Gastroesophageal sphincter (tissue), 4 donors: ENCODE measurements around the gene ERC1. TPM values are rescaled to one million over a fixed set of nuclear protein-coding genes. Genes with fewer than 3 reads are reported as not detected.

ENCODE experiments used
- ATAC-seq: fragments of 150-250 bp; one replicate; pipeline ENCODE4 v1.9.1; 2016; ENCODE audit warnings: mild to moderate bottlenecking, moderate library complexity
- H3K27ac ChIP-seq, 4 donors: fragments of 200-600 bp; sonication (generic) in 3 of 4; 1 replicate in 3 of 4; 2 replicates in 1 of 4; pipeline ENCODE4 v1.5.1; 2016 to 2019
- H3K27me3 ChIP-seq: fragments of 200-600 bp; sonication (generic); one replicate; pipeline ENCODE4 v1.5.1; 2019
- H3K36me3 ChIP-seq, 2 donors: fragments of 200-600 bp; sonication (generic); one replicate each; pipeline ENCODE4 v1.5.1; 2019; ENCODE audit warnings: control low read depth in 1 of 2
- H3K4me1 ChIP-seq, 3 donors: fragments of 200-600 bp; sonication (generic); 1 replicate in 2 of 3; 2 replicates in 1 of 3; pipeline ENCODE4 v1.5.1; 2016 to 2019; ENCODE audit warnings: control low read depth in 2 of 3
- H3K4me3 ChIP-seq, 2 donors: fragments of 200-600 bp; sonication (generic); one replicate each; pipeline ENCODE4 v1.5.1; 2019; ENCODE audit warnings: mild to moderate bottlenecking in 1 of 2, moderate library complexity in 1 of 2
- H3K9me3 ChIP-seq, 3 donors: fragments of 200-600 bp; sonication (generic); one replicate each; pipeline ENCODE4 v1.5.1; 2017 to 2019; ENCODE audit warnings: control low read depth in 2 of 3
- EP300 ChIP-seq: sonication (generic); formaldehyde crosslinking; IDR thresholded peaks from one replicate; pipeline ENCODE4 v1.6.1; 2017; ENCODE audit warnings: antibody characterized with exemption, mild to moderate bottlenecking
- POLR2A ChIP-seq, 2 donors: fragments of 450-650 bp; IDR thresholded peaks; one replicate each; pipeline ENCODE4 v1.6.1; 2017; ENCODE audit warnings: antibody characterized with exemption in 2 of 2, mild to moderate bottlenecking in 2 of 2, moderate library complexity in 1 of 2
- POLR2AphosphoS5 ChIP-seq: sonication (generic); formaldehyde crosslinking; IDR thresholded peaks from one replicate; pipeline ENCODE4 v1.6.1; 2017; ENCODE audit warnings: antibody characterized with exemption
- WGBS, 2 donors: methylation state at CpG; one replicate each; pipeline ENCODE4 v1.1.5; 2018; ENCODE audit warnings: low coverage in 1 of 2; 5-methylcytosine and 5-hydroxymethylcytosine counted together
- total RNA-seq, 4 donors: library from RNA; depleted of rRNA; stranded (reverse); fragments of >200 nt; gene quantifications; one replicate each; pipeline ENCODE4 v1.1.0, GENCODE V29; 2016
- TF ChIP-seq, protein P1 (sequence below), 4 experiments: fragments of 200-600 bp in 2 of 4; fragments of 450-650 bp in 2 of 4; sonication (generic) in 1 of 4; IDR thresholded peaks; one replicate each; pipeline ENCODE4 v1.5.1; 2017 to 2019; ENCODE audit warnings: antibody characterized with exemption in 4 of 4, mild to moderate bottlenecking in 2 of 4, moderate library complexity in 2 of 4

The ERC1 gene
- total RNA-seq, 4 donors from 2014 or later, result 38.3 to 80.2 (median 58.4) TPM

DNA sequence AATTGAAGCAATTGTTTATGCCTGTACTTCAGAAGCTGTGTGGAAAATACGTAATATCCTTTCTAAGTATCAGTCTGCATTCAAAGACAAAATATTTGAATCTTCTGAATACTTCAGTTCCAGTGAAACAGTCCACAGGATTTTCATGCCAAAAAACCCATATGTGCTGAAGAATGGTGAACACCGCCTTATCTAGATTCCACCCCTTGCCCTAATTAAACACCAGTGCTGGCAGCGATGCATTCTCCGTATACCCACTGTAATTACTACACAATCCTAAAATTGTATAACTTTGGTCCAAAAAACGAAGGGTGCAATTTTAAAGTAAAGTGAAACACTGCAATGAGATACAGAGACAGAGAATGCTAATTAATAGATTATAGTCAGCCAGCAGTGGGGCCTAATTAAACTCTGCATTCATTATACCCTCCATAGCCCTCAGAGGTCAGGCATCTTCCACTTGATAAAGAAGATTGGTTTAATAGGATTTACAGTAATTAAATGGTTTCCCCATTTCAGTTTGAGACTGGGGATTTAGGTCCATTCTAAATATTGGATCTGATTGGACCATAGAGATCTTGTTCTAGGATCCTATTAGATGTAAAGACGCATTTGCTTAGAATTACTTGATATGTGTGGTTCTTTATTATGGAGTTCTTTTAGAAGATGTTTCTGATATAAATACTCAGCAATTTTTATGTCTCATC lies 43.9 kb downstream of the ERC1 start:
- Histone ChIP-seq H3K27me3 (no peaks in the 10 kb centered on the region), H3K4me1 (no peaks in the 10 kb centered on the region), H3K9me3 (no peaks in the 10 kb centered on the region), H3K36me3 (peaks cover 0 to 13% of the 10 kb centered on the region in 2 donors), H3K27ac (no peak overlapping the region), H3K4me3 (no peak overlapping the region)
- WGBS, 2 donors, result 83 to 89% methylated on average over 6 of the region's 6 CpGs
- TF ChIP-seq, protein P1, sequence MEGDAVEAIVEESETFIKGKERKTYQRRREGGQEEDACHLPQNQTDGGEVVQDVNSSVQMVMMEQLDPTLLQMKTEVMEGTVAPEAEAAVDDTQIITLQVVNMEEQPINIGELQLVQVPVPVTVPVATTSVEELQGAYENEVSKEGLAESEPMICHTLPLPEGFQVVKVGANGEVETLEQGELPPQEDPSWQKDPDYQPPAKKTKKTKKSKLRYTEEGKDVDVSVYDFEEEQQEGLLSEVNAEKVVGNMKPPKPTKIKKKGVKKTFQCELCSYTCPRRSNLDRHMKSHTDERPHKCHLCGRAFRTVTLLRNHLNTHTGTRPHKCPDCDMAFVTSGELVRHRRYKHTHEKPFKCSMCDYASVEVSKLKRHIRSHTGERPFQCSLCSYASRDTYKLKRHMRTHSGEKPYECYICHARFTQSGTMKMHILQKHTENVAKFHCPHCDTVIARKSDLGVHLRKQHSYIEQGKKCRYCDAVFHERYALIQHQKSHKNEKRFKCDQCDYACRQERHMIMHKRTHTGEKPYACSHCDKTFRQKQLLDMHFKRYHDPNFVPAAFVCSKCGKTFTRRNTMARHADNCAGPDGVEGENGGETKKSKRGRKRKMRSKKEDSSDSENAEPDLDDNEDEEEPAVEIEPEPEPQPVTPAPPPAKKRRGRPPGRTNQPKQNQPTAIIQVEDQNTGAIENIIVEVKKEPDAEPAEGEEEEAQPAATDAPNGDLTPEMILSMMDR (IDR thresholded peaks at IDR 0.05), result no peak
- TF ChIP-seq EP300, result no peak
- no peak for TF ChIP-seq POLR2AphosphoS5
- TF ChIP-seq POLR2A (IDR thresholded peaks at IDR 0.05), result no peak
- ATAC-seq, result no peak

DNA sequence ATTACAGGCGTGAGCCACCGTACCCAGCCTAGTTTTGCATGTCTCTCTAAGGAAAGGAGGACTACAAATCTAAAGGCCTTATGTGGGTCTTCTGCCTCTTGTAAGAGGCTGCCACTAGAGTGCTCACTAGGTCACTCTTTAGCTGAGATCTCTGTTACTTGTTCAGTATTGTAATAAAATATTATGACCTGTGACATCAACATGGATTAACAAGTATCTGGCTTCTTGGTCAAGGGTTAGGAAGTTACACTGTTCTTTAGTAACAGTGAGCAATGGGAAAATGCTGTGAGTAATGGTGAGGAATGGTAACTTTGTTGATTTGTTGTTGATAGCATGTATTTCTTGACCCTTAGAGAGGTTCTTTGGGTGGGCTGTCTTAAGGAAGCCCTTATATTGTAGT lies 50.5 kb downstream of the ERC1 start:
- TF ChIP-seq POLR2AphosphoS5 (no peak), POLR2A (IDR thresholded peaks at IDR 0.05) (no peak), EP300 (no peak)
- TF ChIP-seq, protein P1 (IDR thresholded peaks at IDR 0.05), result no peak
- Histone ChIP-seq H3K4me1 (peaks cover 0 to 13% (median 0%) of the 10 kb centered on the region in 3 donors), H3K4me3 (no peak overlapping the region), H3K27ac (no peak overlapping the region), H3K9me3 (no peaks in the 10 kb centered on the region), H3K27me3 (no peaks in the 10 kb centered on the region), H3K36me3 (no peaks in the 10 kb centered on the region)
- no peak for ATAC-seq
- 90 to 100% methylated on average over 2 of the region's 2 CpGs for WGBS, 2 donors

DNA sequence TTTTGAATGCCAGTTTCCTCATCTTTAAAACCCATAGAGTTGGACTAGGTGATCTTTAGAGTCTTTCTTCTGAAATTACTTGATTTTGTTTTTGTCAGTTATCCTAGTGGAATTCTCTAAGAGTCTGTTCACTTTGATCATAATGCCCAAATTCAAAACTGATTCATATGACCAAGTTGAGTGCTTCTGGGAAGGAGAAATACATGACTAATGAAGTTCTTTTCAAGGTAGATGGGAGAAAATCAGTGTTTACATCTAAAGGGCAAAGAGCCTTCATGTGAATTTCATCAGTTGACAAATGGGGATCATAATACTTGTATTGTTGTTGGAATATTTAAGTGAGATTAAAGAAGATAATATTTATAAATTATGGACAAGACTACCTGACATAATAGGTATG lies 53.2 kb downstream of the ERC1 start:
- ATAC-seq, result no peak

DNA sequence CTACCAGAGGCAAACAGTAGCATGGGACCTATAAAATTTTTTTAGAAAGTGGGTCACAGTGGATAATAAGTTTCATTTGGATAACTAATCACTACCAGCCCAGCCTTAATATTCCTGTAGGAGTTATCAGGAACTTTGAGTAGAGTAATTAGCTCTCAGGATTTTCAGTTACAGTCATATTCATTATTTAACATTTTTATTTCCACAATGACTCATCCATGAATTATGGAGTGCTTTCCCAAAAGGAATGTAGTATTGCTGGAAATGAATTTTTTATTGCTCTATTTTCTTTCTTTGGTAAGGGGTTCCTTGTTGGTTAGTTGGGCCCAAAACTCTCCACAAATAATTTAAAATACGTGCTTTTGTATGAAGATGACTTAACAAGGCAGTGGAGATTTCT lies 53.7 kb downstream of the ERC1 start:
- Histone ChIP-seq H3K27me3 (no peaks in the 10 kb centered on the region), H3K36me3 (no peaks in the 10 kb centered on the region), H3K27ac (no peak overlapping the region), H3K9me3 (no peaks in the 10 kb centered on the region), H3K4me1 (peaks cover 0 to 31% (median 4%) of the 10 kb centered on the region in 3 donors), H3K4me3 (no peak overlapping the region)
- ATAC-seq, result no peak
- no peak for TF ChIP-seq EP300
- no peak for TF ChIP-seq POLR2AphosphoS5
- TF ChIP-seq, protein P1 (IDR thresholded peaks at IDR 0.05), result no peak
- TF ChIP-seq POLR2A (IDR thresholded peaks at IDR 0.05), result no peak
- WGBS, 2 donors, result 83% methylated on average over 1 of the region's 1 CpG

More for the DNA sequence above, 53.2 kb downstream of the ERC1 start:
- Histone ChIP-seq H3K4me1 (peaks cover 0 to 28% (median 4%) of the 10 kb centered on the region in 3 donors), H3K4me3 (no peak overlapping the region), H3K27ac (no peak overlapping the region), H3K9me3 (no peaks in the 10 kb centered on the region), H3K36me3 (no peaks in the 10 kb centered on the region), H3K27me3 (no peaks in the 10 kb centered on the region)
- TF ChIP-seq EP300 (no peak), POLR2AphosphoS5 (no peak), POLR2A (IDR thresholded peaks at IDR 0.05) (no peak)
- TF ChIP-seq, protein P1 (IDR thresholded peaks at IDR 0.05), result no peak

DNA sequence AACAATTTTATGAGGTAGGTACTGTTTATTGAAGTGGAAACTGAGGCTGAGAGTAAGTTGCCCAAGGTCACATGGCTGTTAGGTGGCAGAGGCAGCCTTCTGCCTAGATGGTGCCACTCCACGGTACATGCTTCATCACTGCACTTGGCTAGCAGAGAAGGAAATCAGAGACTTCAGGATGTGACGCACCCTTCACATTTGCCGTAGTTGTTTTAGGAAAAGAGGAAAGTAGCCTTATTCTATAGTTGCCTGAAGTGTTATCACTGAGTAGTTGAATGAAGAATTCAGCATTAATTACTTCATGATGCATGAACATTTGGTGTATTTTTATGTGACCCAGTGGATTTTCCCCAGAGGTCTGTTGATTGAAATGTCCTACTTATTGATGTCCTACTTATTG lies 55.7 kb downstream of the ERC1 start:
- TF ChIP-seq EP300 (no peak), POLR2AphosphoS5 (no peak), POLR2A (IDR thresholded peaks at IDR 0.05) (no peak)
- TF ChIP-seq, protein P1 (IDR thresholded peaks at IDR 0.05), result no peak
- Histone ChIP-seq H3K4me1 (peaks cover 0 to 37% (median 4%) of the 10 kb centered on the region in 3 donors), H3K36me3 (no peaks in the 10 kb centered on the region), H3K27me3 (no peaks in the 10 kb centered on the region), H3K9me3 (no peaks in the 10 kb centered on the region), H3K4me3 (no peak overlapping the region), H3K27ac (no peak overlapping the region)
- 91 to 95% methylated on average over 3 of the region's 3 CpGs for WGBS, 2 donors
- ATAC-seq, result no peak
